GF-D8 (cell line): ENCODE measurements around the gene UCN2.

Experiments
- DNase-seq: peaks from one replicate; lab custom pipeline; 2025; lab: John Stamatoyannopoulos, UW

Gene UCN2, protein sequence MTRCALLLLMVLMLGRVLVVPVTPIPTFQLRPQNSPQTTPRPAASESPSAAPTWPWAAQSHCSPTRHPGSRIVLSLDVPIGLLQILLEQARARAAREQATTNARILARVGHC

GRCh38 chr3:48563382-48563918 is at the start of gene UCN2:
TSS of gene UCN2 (minus strand) at chr3:48563781. CDS start at chr3:48563124, 657 bp downstream.
- no peak for DNase-seq

DNA sequence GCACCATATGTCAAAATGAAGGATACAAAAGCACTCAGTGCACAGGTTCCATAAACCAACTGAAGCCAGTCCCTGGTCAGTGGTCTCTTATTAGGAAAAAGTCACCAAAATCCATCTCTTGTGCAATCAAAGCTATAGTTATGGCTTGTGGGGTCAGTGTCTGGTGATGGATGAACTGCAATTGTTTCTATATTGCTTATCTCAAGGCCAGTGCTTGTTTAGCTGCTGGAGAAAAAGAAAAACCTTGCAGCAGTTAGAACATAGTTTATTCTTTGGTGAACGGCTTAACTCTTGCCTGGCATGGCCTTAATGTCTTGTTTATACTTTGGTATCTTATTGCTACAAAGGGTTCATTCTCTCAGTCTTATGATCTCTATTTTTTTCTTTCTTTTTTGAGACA is 48.7 kb upstream of the UCN2 start:
- no peak for DNase-seq

DNA sequence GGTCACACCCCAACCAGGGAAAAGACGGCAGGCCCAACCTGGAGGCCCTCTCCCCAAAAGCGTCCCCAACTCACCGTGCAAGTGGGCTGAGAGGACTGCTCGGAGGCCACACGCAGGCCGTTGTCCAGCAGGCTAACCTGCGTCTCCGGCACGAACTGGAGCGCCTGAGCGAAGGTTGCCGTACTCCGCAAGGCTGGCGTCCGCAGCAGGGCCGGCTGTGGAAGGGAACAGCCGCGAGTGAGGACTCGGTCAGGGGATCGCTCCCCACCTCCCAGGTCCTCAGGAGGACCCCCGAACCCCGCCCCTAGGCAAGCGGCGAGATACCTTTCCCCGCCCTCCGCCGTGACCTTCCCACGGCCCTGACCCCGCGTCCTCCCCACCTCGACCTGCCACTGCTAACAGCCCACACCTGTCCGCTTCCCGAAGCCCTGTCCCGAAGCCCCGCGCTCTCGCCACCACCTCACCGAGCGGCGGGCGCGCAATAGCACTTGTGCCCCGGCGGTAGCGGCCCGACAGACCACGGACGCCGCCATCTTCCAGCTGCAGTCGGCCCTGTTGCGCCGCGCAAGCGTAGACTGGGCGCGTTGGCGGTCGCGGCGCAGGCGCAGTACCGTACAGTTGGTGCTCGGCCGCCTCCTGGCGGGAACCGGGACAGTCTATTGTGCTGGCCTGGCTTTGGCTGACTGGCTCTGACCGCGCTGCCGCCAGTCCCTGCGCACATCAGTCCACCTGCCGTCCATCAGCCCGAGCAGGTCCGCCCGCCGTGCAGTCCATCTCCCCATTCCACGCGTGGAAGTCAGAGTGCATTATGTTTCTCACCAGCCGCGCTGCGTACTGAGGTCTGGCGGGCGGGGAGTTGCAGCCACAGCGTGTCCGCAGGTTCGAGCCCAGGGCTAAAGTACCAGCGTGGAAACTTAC is 45.8 kb upstream of the UCN2 start, which contains the start of gene UQCRC1:
UQCRC1 (minus strand) TSS at position 559 of the 918 bp plus-strand sequence; CDS start at position 533, 26 bp downstream.
- DNase-seq = peak; percentile 72

GRCh38 chr3:48607519-48607918 is 43.9 kb upstream of the UCN2 start:
- no peak for DNase-seq

- DNase-seq = no peak
Measured at GRCh38 chr3:48601622-48601994, 38.0 kb upstream of the UCN2 start.

- DNase-seq = no peak
Measured at GRCh38 chr3:48600711-48601621, 37.4 kb upstream of the UCN2 start.

DNA sequence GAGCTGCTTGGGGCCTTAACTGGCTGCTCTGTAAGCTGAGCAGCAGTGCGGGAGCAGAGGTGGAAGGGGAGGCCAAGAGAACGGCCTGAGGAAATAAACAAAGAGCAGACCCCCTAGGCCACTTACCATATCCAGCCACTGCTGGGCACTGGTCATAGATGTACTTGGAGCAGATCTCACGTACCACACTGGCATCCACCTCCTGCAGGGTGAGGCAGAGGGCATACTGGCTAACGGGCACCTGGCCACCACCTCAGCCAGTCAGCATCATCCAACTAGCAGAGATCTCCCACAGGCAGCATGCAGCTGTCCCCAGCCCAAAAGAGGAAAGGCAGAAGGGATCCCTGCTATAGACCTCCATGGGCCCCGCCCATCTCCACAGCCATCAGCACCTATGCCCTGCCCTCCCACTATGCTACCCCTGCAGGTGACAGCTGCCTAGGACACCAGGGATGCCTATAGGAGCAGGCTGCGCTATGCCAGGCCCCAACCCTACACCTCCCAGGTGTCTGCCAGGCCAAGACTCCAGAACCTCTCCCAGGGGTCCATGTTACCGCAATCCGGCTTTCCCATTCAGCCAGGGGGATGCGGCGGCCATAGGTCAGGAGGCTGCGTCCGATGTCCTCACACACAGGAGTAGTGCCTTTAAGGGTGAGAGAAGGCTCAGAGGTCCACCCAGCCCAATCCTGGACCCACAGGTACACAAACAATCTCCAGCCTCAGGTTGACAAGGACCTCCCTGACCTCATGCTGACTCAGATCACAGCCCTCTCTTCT is 36.1 kb upstream of the UCN2 start:
- DNase-seq = no peak

- no peak for DNase-seq
Measured at GRCh38 chr3:48599077-48599501, 35.5 kb upstream of the UCN2 start.

DNA sequence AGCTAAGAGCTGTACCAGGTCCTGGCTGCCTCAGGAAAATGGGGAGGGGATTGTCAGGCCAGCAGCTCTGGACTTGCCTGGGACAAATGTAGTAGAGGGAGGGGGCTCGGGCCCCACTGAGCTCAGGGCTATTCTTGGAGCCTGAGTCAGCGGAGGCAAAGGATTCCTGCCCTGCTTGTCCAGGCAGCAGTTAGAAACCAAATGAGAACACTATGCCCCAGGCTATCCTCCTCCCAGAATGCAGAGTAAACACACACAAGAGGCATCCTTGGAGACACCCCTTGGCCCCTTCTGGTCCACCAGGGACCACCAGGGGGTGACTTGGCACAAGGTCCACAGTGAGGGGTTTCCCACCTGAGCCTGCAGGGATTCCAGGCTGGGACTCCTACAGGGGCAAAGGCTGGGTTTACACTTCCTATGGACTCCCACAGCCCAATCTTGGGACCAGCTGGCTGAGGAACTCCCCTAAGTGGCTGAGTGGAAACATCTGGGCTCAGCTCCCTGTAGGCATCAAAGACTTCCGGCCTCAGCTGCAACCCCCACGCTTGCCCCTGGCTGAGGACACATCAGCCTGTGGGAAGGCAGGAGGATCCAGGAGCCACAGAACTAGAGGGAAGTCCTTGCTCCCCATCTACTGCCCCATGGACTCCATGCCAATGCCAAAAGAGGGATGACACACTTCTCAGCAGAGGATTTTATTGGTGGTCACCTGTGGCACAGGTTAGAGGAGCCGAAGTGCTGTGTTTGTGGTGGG is 34.9 kb upstream of the UCN2 start:
- DNase-seq = no peak

DNA sequence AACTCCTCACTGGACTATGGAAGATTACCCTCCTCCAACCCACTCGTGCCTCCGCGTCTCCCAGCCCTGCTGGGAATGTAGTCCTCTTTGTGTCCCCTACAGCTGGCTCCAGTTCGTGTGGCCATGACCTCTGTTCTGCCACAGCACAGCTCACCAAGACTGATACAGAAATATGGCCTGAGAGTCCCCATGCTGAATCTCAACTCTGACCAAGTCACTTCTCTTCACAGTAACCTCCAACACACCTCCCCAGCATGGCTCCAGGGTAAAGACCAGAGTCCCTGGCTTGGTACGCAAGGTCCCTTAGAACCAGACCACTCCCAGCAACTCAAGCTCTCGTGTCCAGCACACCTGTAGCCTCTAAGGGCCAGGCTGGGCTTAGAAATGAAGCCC is 33.8 kb upstream of the UCN2 start:
- no peak for DNase-seq

- no peak for DNase-seq
Measured at GRCh38 chr3:48596676-48597407, 33.3 kb upstream of the UCN2 start.

GRCh38 chr3:48596157-48596556 is 32.6 kb upstream of the UCN2 start:
- DNase-seq = no peak

DNA sequence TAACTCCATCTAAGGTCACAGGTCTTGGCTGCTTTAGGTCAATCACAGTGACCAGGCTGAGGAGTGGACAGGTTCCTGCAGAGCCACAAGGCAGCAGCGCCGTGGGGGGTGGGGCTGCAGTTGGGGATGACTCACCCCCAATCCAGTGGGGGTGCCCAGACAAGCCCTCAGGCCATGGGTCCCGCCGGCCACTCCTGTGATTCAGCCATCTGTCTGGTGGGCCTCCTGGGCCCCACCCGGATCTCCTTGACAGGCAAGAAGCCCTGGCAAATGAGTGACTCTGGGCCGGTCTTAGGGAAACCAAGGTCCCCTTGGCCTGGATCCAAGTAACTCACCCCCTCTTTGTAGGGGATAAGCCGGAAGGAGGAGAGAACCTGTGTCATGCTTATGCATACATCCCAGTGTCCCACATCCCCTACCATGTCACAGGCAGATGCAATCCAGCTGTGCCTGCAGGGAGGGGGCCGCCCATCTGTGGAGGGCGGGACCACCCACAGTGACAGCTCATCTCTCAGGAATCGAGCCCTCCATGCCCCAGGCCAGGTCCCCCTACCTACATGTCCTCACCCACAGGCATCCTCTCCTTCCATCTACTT is 32.0 kb upstream of the UCN2 start:
- no peak for DNase-seq

- no peak for DNase-seq
Measured at GRCh38 chr3:48595075-48595525, 31.5 kb upstream of the UCN2 start, which contains the start of gene COL7A1. TSS of gene COL7A1 (minus strand) at chr3:48595329. CDS start at chr3:48595159, 170 bp downstream.

- no peak for DNase-seq
Measured at GRCh38 chr3:48594417-48595049, 31.0 kb upstream of the UCN2 start.

DNA sequence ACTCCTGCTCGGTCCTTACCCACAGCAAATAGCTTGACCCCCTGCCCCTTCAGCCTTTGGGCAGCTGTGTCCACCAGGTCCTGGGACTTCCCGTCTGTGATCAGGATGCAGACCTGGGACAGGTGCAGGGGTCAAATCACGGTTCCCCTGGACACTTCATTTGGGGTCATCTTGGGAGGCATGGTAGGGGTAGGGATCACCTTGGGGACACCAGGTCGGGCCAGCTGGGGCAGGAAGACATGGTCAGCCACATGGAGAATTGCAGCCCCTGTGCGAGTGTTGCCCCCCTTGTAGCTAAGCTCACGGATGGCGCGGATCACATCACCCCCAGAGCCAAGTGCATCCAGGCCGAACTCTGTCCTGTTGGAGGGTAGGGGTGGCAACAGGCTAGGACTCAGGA is 29.8 kb upstream of the UCN2 start:
- no peak for DNase-seq

GRCh38 chr3:48592519-48593087 is 29.0 kb upstream of the UCN2 start:
- no peak for DNase-seq

GRCh38 chr3:48591886-48592518 is 28.4 kb upstream of the UCN2 start:
- DNase-seq = no peak
